T-cell (primary cell): Measurements from ENCODE around the gene NDUFA13. TPM values are rescaled to one million over a fixed set of nuclear protein-coding genes. Genes with fewer than 3 reads are reported as not detected.
"Not testable (repeated sequence)": the region's sequence is repeated elsewhere in the genome, so short reads cannot be mapped to it uniquely, and the experiment has no call there.

ENCODE experiments used
- ATAC-seq, 4 experiments: fragments of 200-7000 bp in 3 of 4; fragments of 150-1000 bp in 1 of 4; cut with Tn5 transposase; replicated peaks in 1 of 4; 1 replicate in 3 of 4; 2 replicates in 1 of 4; pipeline ENCODE4 v1.10.0; 2021; ENCODE audit warnings: moderate library complexity in 3 of 4, mild to moderate bottlenecking in 2 of 4, moderate number of reproducible peaks in 1 of 4
- CTCF ChIA-PET, 2 donors: fragments of 300-600 bp; sonication (Branson Sonifier 250); formaldehyde crosslinking; loops; one replicate each; lab custom pipeline; 2022; ENCODE audit warnings: antibody characterized with exemption in 2 of 2; lab: Charles Lee
- POLR2A ChIA-PET, 2 donors: fragments of 300-600 bp; sonication (Branson Sonifier 250); formaldehyde crosslinking; loops; one replicate each; lab custom pipeline; 2022; ENCODE audit warnings: antibody characterized with exemption in 2 of 2; lab: Charles Lee
- DNase-seq, 35 experiments: peaks; one replicate each; pipeline versions ENCODE4 v3.0.0 to v3.0.0-alpha.2; 2013 to 2023
- H3K27ac ChIP-seq: one replicate; pipeline ENCODE4 v1.5.1; 2013; ENCODE audit warnings: low read length
- H3K27me3 ChIP-seq, 2 experiments: replicated peaks in 1 of 2; 1 replicate in 1 of 2; 2 replicates in 1 of 2; pipeline versions ENCODE4 v1.6.1 to v1.7.0; 2013; ENCODE audit warnings: low read length in 1 of 2, mixed read lengths in 1 of 2; ENCODE audit not compliant: control insufficient read depth in 2 of 2, insufficient read depth in 2 of 2; ENCODE audit errors: extremely low read depth in 1 of 2
- H3K36me3 ChIP-seq, 2 donors: 1 replicate in 1 of 2; 2 replicates in 1 of 2; pipeline versions ENCODE4 v1.6.1 to v1.7.0; 2013; ENCODE audit warnings: low read length in 1 of 2; ENCODE audit not compliant: control insufficient read depth in 2 of 2, insufficient read depth in 1 of 2; ENCODE audit errors: extremely low read depth in 1 of 2
- H3K4me1 ChIP-seq, 2 experiments: 1 replicate in 1 of 2; 2 replicates in 1 of 2; pipeline versions ENCODE4 v1.6.1 to v1.7.0; 2013; ENCODE audit warnings: low read length in 2 of 2, mixed read lengths in 1 of 2; ENCODE audit not compliant: insufficient read depth in 2 of 2, control insufficient read depth in 1 of 2; ENCODE audit errors: extremely low read depth in 1 of 2
- H3K4me3 ChIP-seq, 2 donors: 1 replicate in 1 of 2; 2 replicates in 1 of 2; pipeline versions ENCODE4 v1.5.1 to v1.7.0; 2013; ENCODE audit warnings: mild to moderate bottlenecking in 2 of 2, low read length in 1 of 2, moderate library complexity in 1 of 2; ENCODE audit not compliant: control insufficient read depth in 1 of 2; ENCODE audit errors: extremely low read depth in 1 of 2
- H3K9me3 ChIP-seq: 2 replicates; pipeline ENCODE4 v1.7.0; 2013
- H3K27ac Mint-ChIP-seq, 2 donors: one replicate each; pipeline ENCODE4 v1.8.0; 2020 to 2021; ENCODE audit warnings: mild to moderate bottlenecking in 2 of 2, mixed read lengths in 2 of 2
- H3K27me3 Mint-ChIP-seq, 2 donors: one replicate each; pipeline ENCODE4 v1.8.0; 2021 to 2022; ENCODE audit warnings: mixed read lengths in 2 of 2
- H3K36me3 Mint-ChIP-seq: one replicate; pipeline ENCODE4 v1.8.0; 2021; ENCODE audit warnings: mixed read lengths
- H3K4me1 Mint-ChIP-seq, 3 donors: one replicate each; pipeline ENCODE4 v1.8.0; 2020 to 2022; ENCODE audit warnings: mixed read lengths in 3 of 3, mild to moderate bottlenecking in 1 of 3
- H3K4me3 Mint-ChIP-seq, 3 donors: one replicate each; pipeline ENCODE4 v1.8.0; 2020 to 2022; ENCODE audit warnings: mild to moderate bottlenecking in 3 of 3, mixed read lengths in 3 of 3, moderate library complexity in 3 of 3
- H3K9me3 Mint-ChIP-seq, 3 donors: one replicate each; pipeline ENCODE4 v1.8.0; 2020 to 2022; ENCODE audit warnings: mixed read lengths in 3 of 3
- WGBS: methylation state at CpG from one replicate; pipeline ENCODE4 v1.1.5; 2013; ENCODE audit warnings: missing lambda C conversion rate; ENCODE audit not compliant: insufficient coverage; 5-methylcytosine and 5-hydroxymethylcytosine counted together
- total RNA-seq, 35 experiments: library from RNA in 6 of 35; stranded (reverse) in 6 of 35; fragments of 120-200 nt in 1 of 35; gene quantifications; one replicate each; pipeline versions ENCODE4 v1.2.1 to v1.2.4 and lab custom pipeline; 2013 to 2026

Gene NDUFA13
- 100 to 1,000 TPM; 188 to 235 (median 233) TPM for total RNA-seq
- total RNA-seq (2013): 109 TPM
- 2.2 to 6.0 (median 3.6) reads per million in 29 experiments for total RNA-seq (lab: John Stamatoyannopoulos, UW)

- peak; percentile 75 to 98 (median 88) for DNase-seq
- POLR2A ChIA-PET: interaction anchor here in 1 of 2 donors (0.5 kb wide), 1 partner anchor 342 kb away, joined by 3 read pairs; no protein-coding TSS in a partner anchor
- ATAC-seq: peak; percentile 88 to 92 (median 90)
- peaks cover 4 to 55% of the 10 kb centered on the region in 2 experiments for H3K4me1 ChIP-seq
- 3% methylated on average over 51 of the region's 61 CpGs for WGBS
- peak within 1 kb of the TSS; percentile 75 to 89 for H3K4me3 ChIP-seq
- peak within 1 kb of the TSS; percentile 76 for H3K27ac ChIP-seq
- no peaks in the 10 kb centered on the region for H3K9me3 ChIP-seq
- CTCF ChIA-PET: interaction anchor here in 1 of 2 donors (1.1 to 1.5 kb wide), 2 partner anchors 17 to 25 kb away, joined by 3 to 6 read pairs; no protein-coding TSS in a partner anchor
- Mint-ChIP-seq H3K9me3 (no peaks in the 10 kb centered on the region), H3K27me3 (no peaks in the 10 kb centered on the region), H3K36me3 (peaks cover 12% of the 10 kb centered on the region), H3K27ac (peak within 1 kb of the TSS; percentile 93 to 94), H3K4me1 (peaks cover 26 to 47% (median 35%) of the 10 kb centered on the region in 3 donors), H3K4me3 (peak within 1 kb of the TSS; percentile 90 to 96 (median 94))
- H3K36me3 ChIP-seq: peaks cover 6 to 15% of the 10 kb centered on the region in 2 donors
- H3K27me3 ChIP-seq: no peaks in the 10 kb centered on the region
These were observed at the start of gene NDUFA13 for GRCh38 chr19:19515642-19516519. Gene NDUFA13 (plus strand): TSS chr19:19516225. CDS start chr19:19516239, 14 bp downstream.

GRCh38 chr19:19468424-19469050 lies 47.5 kb upstream of the NDUFA13 start:
- Mint-ChIP-seq H3K4me1 (peaks cover 57 to 66% (median 60%) of the 10 kb centered on the region in 3 donors), H3K4me3 (no peak overlapping the region), H3K27me3 (no peaks in the 10 kb centered on the region), H3K36me3 (peaks cover 57% of the 10 kb centered on the region), H3K9me3 (peaks cover 8 to 16% (median 16%) of the 10 kb centered on the region in 3 donors), H3K27ac (peak overlapping the region in 1 of 2 donors; percentile 66)
- ChIA-PET POLR2A (no interaction called here), CTCF (interaction anchor here in 1 of 2 donors (0.6 kb wide), 1 partner anchor 1620 kb away, joined by 3 read pairs; the partner anchor contains the start of gene JAK3)
- Histone ChIP-seq H3K9me3 (peaks cover 7% of the 10 kb centered on the region), H3K27ac (no peak overlapping the region), H3K4me1 (peaks cover 4 to 50% of the 10 kb centered on the region in 2 experiments), H3K36me3 (peaks cover 7 to 52% of the 10 kb centered on the region in 2 donors), H3K4me3 (no peak overlapping the region), H3K27me3 (no peaks in the 10 kb centered on the region)
- 100% methylated on average over 1 of the region's 2 CpGs for WGBS
- no peak for ATAC-seq
- no peak for DNase-seq

- H3K9me3 ChIP-seq: peaks cover 7% of the 10 kb centered on the region
- Mint-ChIP-seq H3K27ac (peak overlapping the region; percentile 42 to 55), H3K9me3 (peaks cover 8 to 16% (median 16%) of the 10 kb centered on the region in 3 donors), H3K27me3 (no peaks in the 10 kb centered on the region), H3K4me1 (peaks cover 51 to 69% (median 58%) of the 10 kb centered on the region in 3 donors), H3K36me3 (peaks cover 56% of the 10 kb centered on the region), H3K4me3 (no peak overlapping the region)
- POLR2A ChIA-PET: no interaction called here
- DNase-seq (no peak), ATAC-seq (no peak)
- no peak overlapping the region for H3K4me3 ChIP-seq
- H3K27me3 ChIP-seq: no peaks in the 10 kb centered on the region
- peaks cover 10 to 53% of the 10 kb centered on the region in 2 donors for H3K36me3 ChIP-seq
- H3K4me1 ChIP-seq: peaks cover 2 to 50% of the 10 kb centered on the region in 2 experiments
- H3K27ac ChIP-seq: no peak overlapping the region
- CTCF ChIA-PET: interaction anchor here (0.6 kb wide), 2 partner anchors 24 to 40 kb away, joined by 3 read pairs; no protein-coding TSS in a partner anchor
- 88% methylated on average over 1 of the region's 3 CpGs for WGBS
These were observed 45.4 kb upstream of the NDUFA13 start for GRCh38 chr19:19470579-19470978.

- WGBS: 79% methylated on average over 4 of the region's 6 CpGs
- no peaks in the 10 kb centered on the region for H3K27me3 ChIP-seq
- peak overlapping the region; percentile 83 to 85 for H3K27ac Mint-ChIP-seq
- peaks cover 15 to 43% of the 10 kb centered on the region in 2 donors for H3K36me3 ChIP-seq
- peaks cover 2 to 58% of the 10 kb centered on the region in 2 experiments for H3K4me1 ChIP-seq
- peaks cover 54 to 72% (median 62%) of the 10 kb centered on the region in 3 donors for H3K4me1 Mint-ChIP-seq
- peak overlapping the region in 1 of 3 donors; percentile 16 for H3K4me3 Mint-ChIP-seq
- H3K36me3 Mint-ChIP-seq: peaks cover 47% of the 10 kb centered on the region
- peaks cover 7% of the 10 kb centered on the region for H3K9me3 ChIP-seq
- no peak overlapping the region for H3K4me3 ChIP-seq
- no peak for DNase-seq
- ChIA-PET POLR2A (interaction anchor here (0.6 to 0.7 kb wide), 2 partner anchors 27 to 1314 kb away, joined by 3 read pairs; no protein-coding TSS in a partner anchor), CTCF (interaction anchor here in 1 of 2 donors (0.7 to 1.0 kb wide), 2 partner anchors 65 to 66 kb away, joined by 3 to 4 read pairs; partner anchors contain the start of gene GATAD2A)
- H3K27me3 Mint-ChIP-seq: no peaks in the 10 kb centered on the region
- peak overlapping the region; percentile 15 for H3K27ac ChIP-seq
- peak in 1 of 4 experiments; percentile 19 for ATAC-seq
- peaks cover 8 to 16% (median 16%) of the 10 kb centered on the region in 3 donors for H3K9me3 Mint-ChIP-seq
These were observed 44.3 kb upstream of the NDUFA13 start for GRCh38 chr19:19471682-19472081.

- H3K27ac ChIP-seq: peak overlapping the region; percentile 15
These were observed 43.9 kb upstream of the NDUFA13 start for GRCh38 chr19:19472106-19472505.

More at GRCh38 chr19:19472106-19472505, 43.9 kb upstream of the NDUFA13 start:
- H3K36me3 Mint-ChIP-seq: peaks cover 43% of the 10 kb centered on the region
- peaks cover 56 to 76% (median 66%) of the 10 kb centered on the region in 3 donors for H3K4me1 Mint-ChIP-seq
- not testable (repeated sequence) for H3K9me3 ChIP-seq, H3K27me3 ChIP-seq, H3K4me3 ChIP-seq, DNase-seq, H3K27me3 Mint-ChIP-seq
- H3K4me3 Mint-ChIP-seq: peak overlapping the region in 2 of 3 donors; percentile 14 to 16
- H3K27ac Mint-ChIP-seq: peak overlapping the region; percentile 83 to 85
- H3K4me1 ChIP-seq: peaks cover 2 to 63% of the 10 kb centered on the region in 2 experiments
- ATAC-seq: peak in 1 of 4 experiments; percentile 27
- ChIA-PET CTCF (interaction anchor here in 1 of 2 donors (1.0 kb wide), 1 partner anchor 67 kb away, joined by 4 read pairs; the partner anchor contains the start of gene GATAD2A), POLR2A (interaction anchor here (0.6 to 0.7 kb wide), 3 partner anchors 27 to 1314 kb away, joined by 3 read pairs; no protein-coding TSS in a partner anchor)
- H3K9me3 Mint-ChIP-seq: peaks cover 8 to 16% (median 16%) of the 10 kb centered on the region in 3 donors
- H3K36me3 ChIP-seq: peaks cover 13 to 42% of the 10 kb centered on the region in 2 donors
- no CpG with 5 or more reads among the region's 5 CpGs for WGBS
